Type B pancreatic cell (in vitro differentiated cells): ENCODE data around the gene MIOS. TPM values are rescaled to one million over a fixed set of nuclear protein-coding genes. Genes with fewer than 3 reads are reported as not detected.

Source experiments
- DNase-seq: peaks from one replicate; pipeline ENCODE4 v3.0.0; 2021; ENCODE audit warnings: mixed read lengths; ENCODE audit not compliant: unreplicated experiment; ENCODE audit errors: extremely low spot score
- H3K27ac Mint-ChIP-seq: 2 replicates; pipeline ENCODE4 v1.8.0; 2021; ENCODE audit warnings: mild to moderate bottlenecking, mixed read lengths
- H3K27me3 Mint-ChIP-seq: 2 replicates; pipeline ENCODE4 v1.8.0; 2021; ENCODE audit warnings: mixed read lengths
- H3K36me3 Mint-ChIP-seq: 2 replicates; pipeline ENCODE4 v1.8.0; 2021; ENCODE audit warnings: mixed read lengths
- H3K4me1 Mint-ChIP-seq: one replicate; pipeline ENCODE4 v1.8.0; 2021; ENCODE audit warnings: mixed read lengths; ENCODE audit not compliant: unreplicated experiment
- H3K4me3 Mint-ChIP-seq: 2 replicates; pipeline ENCODE4 v1.8.0; 2021; ENCODE audit warnings: mild to moderate bottlenecking, mixed read lengths
- H3K9me3 Mint-ChIP-seq: 2 replicates; pipeline ENCODE4 v1.8.0; 2021; ENCODE audit warnings: mixed read lengths
- total RNA-seq: library from RNA; stranded (reverse); gene quantifications from 2 replicates; pipeline ENCODE4 v1.2.1, GENCODE V29; 2021; ENCODE audit warnings: low replicate concordance
- TF ChIP-seq, protein P1 (sequence below): fragments of 200-600 bp; sonication (generic); conservative IDR thresholded peaks from 2 replicates; pipeline ENCODE4 v1.5.0; 2021; ENCODE audit warnings: antibody characterized with exemption, mild to moderate bottlenecking

The MIOS gene
- total RNA-seq, 1 donor from 2014 or later, result 43.6 TPM

DNA sequence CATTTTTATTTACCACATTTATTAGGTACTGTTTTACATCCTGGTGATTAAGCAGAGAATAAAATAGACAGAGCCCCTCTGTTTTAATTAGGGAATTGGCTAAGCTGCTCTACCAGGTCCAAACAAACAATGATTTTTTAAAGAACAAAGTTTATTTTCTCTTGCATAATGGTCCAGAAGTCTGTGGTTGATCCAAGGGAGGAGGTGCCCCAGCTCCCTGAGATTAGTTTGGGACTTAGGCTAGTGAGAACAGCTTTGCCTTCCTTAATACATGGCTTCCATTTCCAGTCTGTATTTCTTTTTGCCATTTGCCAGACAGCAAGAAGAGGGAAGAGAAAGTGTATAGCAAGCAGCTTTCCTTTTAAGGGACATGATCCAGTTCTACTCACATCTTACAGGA is 2.9 kb upstream of the MIOS start:
- no peak for DNase-seq
- H3K36me3 Mint-ChIP-seq, result peaks cover 18% of the 10 kb centered on the region
- H3K4me3 Mint-ChIP-seq, result no peak overlapping the region
- H3K27ac Mint-ChIP-seq, result no peak overlapping the region
- TF ChIP-seq, protein P1, sequence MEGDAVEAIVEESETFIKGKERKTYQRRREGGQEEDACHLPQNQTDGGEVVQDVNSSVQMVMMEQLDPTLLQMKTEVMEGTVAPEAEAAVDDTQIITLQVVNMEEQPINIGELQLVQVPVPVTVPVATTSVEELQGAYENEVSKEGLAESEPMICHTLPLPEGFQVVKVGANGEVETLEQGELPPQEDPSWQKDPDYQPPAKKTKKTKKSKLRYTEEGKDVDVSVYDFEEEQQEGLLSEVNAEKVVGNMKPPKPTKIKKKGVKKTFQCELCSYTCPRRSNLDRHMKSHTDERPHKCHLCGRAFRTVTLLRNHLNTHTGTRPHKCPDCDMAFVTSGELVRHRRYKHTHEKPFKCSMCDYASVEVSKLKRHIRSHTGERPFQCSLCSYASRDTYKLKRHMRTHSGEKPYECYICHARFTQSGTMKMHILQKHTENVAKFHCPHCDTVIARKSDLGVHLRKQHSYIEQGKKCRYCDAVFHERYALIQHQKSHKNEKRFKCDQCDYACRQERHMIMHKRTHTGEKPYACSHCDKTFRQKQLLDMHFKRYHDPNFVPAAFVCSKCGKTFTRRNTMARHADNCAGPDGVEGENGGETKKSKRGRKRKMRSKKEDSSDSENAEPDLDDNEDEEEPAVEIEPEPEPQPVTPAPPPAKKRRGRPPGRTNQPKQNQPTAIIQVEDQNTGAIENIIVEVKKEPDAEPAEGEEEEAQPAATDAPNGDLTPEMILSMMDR, result no peak
- no peaks in the 10 kb centered on the region for H3K9me3 Mint-ChIP-seq
- H3K27me3 Mint-ChIP-seq, result no peaks in the 10 kb centered on the region
- peaks cover 12% of the 10 kb centered on the region for H3K4me1 Mint-ChIP-seq

DNA sequence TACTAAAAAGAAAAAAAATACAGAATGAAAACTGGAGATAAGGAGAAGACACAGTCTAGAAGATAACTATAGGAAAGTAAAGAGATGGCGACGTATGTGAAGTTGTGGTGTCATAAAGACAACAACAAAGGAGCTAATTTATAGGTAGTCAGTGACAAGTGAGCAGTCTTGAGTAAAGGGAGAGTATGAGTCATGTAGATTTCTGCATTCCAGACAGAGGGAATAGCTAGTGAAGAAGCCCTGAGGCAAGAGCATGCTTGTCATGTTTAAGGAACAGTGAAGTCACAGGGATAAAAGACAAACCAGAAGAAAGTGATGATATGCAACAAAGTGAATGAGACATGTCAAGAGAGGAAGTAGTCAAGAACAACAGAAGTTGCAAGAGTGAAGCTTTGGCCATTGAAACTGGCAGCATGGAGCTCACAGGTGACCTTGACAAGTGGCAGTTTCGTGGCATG is 2.3 kb upstream of the MIOS start:
- H3K4me1 Mint-ChIP-seq, result peaks cover 17% of the 10 kb centered on the region
- H3K27me3 Mint-ChIP-seq, result no peaks in the 10 kb centered on the region
- no peak overlapping the region for H3K4me3 Mint-ChIP-seq
- no peak for DNase-seq
- peaks cover 20% of the 10 kb centered on the region for H3K36me3 Mint-ChIP-seq
- H3K9me3 Mint-ChIP-seq, result no peaks in the 10 kb centered on the region
- no peak overlapping the region for H3K27ac Mint-ChIP-seq
- TF ChIP-seq, protein P1, result no peak

DNA sequence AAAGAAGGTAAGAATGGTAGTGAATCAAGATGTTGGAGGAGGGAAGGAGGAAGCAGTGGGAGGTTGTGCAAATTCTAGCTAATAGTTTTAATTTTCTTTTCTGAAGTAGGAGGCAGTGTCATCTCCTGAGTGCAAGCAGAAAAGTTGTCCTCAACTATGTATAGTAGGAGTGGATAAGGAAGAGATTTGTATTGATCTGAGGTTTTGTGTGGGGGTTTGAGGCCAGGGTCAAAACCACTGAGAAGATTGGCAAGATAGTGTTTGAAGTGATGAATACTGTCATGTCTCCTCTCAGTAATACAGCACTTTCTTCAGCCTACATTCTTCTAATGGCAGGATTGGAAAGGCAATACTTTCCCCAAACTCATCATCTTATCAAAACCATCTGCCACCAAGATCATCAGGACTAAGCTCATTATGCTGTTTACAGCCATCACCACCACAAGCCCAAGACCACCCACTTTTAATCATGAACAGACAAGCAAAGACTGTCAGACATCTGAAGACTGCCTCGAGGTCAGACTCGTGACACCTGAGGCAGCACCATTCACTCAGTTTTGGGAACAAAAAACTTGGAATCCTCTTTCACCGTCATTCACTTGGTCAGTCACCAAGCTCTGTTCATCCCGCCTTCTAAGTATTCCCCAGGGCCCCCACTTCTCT is 1.5 kb upstream of the MIOS start:
- no peak for DNase-seq
- Mint-ChIP-seq H3K27ac (no peak overlapping the region), H3K4me3 (no peak overlapping the region), H3K9me3 (peaks cover 6% of the 10 kb centered on the region), H3K4me1 (peaks cover 23% of the 10 kb centered on the region), H3K27me3 (no peaks in the 10 kb centered on the region), H3K36me3 (peaks cover 24% of the 10 kb centered on the region)
- TF ChIP-seq, protein P1, result no peak

DNA sequence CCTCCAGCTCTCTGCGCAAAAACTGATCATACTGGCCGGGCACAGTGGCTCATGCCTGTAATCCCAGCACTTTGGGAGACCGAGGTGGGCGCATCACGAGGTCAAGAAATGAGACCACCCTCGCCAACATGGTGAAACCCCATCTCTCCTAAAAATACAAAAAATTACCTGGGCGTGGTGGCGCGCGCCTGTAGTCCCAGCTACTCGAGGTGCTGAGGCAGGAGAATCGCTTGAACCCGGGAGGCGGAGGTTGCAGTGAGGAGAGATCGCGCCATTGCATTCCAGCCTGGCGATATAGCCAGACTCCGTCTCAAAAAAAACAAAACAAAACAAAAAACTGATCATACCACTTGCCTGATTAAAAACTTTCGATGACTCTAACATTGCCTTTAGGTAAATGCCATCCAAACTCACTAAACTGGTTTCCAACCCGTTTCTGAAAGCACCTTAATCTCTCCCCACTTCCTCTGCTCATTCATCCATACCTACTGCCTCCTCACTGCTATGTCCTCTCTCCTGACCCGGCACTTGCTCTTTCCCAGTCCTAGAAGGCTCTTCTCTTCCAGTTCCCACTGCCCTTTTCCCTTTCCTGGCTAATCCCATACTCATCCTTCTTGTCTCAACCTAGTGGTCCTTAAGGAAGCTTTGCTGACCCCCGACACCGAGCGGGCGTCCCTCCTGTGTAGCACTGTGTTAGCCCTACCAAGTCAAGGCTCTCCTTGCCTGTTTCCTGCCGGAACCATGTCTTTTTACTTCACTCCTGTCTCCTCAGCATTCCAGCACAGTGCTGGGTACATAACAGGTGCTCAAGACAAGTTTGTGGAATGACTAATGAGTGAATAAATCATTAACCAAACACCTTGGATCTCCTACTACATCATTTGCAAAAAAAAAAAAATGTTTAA is 686 bp upstream of the MIOS start:
- H3K9me3 Mint-ChIP-seq, result peaks cover 6% of the 10 kb centered on the region
- TF ChIP-seq, protein P1, result no peak
- H3K36me3 Mint-ChIP-seq, result peaks cover 25% of the 10 kb centered on the region
- H3K27me3 Mint-ChIP-seq, result no peaks in the 10 kb centered on the region
- H3K27ac Mint-ChIP-seq, result no peak overlapping the region
- peaks cover 25% of the 10 kb centered on the region for H3K4me1 Mint-ChIP-seq
- no peak overlapping the region for H3K4me3 Mint-ChIP-seq
- DNase-seq, result no peak

DNA sequence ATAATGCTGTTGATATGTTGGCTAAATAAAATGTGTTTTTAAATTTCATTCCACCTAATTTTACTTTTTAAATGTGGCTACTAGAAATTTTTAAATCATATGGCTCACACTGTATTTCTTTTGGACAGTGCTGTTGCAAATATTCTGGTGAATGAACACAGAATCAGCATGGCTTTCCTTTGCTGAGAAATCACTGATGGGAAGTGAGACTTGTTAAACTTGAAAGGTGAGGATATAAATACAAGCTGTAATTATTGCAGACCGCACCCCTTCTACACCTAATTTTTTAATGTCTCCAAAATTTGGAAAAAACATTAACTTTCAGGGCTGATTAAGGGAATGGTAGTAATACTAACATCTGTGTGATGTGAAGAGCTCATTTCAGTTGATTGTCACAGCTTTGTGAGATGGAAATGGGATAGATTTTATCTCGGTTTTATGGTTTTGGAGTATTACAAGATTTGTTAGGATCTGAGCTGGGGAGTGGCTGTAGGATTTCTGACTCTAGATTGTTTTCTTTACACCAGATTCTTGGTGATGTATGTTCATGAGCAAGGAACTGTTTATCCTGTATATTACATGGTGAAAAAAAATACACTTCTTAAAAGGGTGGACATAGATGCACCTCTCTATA is 1.3 kb downstream of the MIOS start:
- Mint-ChIP-seq H3K4me1 (peaks cover 25% of the 10 kb centered on the region), H3K27me3 (no peaks in the 10 kb centered on the region), H3K9me3 (peaks cover 6% of the 10 kb centered on the region), H3K4me3 (peak overlapping the region; percentile 88), H3K27ac (peak overlapping the region; percentile 90), H3K36me3 (peaks cover 31% of the 10 kb centered on the region)
- no peak for DNase-seq
- TF ChIP-seq, protein P1, result no peak
